ENCODE results near the gene NDUFA11.

The NDUFA11 gene

DNA sequence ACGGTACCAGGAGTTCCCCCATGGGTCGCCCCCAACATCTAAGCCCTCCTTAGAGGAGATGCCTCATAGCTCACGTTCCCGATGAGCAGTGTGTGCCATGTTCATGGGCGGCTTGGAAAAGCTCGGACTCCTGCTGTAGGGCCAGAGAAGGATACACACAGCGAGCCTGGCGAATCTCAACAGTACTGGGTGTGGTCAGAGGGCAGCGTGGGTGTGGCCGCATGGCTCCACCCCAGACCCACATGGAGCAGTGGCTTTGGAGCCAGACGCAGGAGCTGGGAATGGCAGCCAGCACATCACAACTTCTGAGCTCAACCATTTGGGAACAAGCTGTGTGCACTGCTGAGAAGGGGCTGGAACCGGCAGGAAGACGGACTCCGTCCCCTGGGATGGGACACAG, 26.0 kb upstream of the NDUFA11 start:
- no peak overlapping the region for H3K9ac ChIP-seq (ENCODE audit: low read depth, low read length)
- no peaks in the 10 kb centered on the region for H3K9me3 ChIP-seq (ENCODE audit: insufficient read depth, low read length, severe bottlenecking)
- DNase-seq (no peak), ATAC-seq (ENCODE audit: insufficient read depth, low read depth) (no peak)
- H3K27ac ChIP-seq (ENCODE audit: low read length), result no peak overlapping the region
- TF ChIP-seq EZH2 (IDR thresholded peaks at IDR 0.05; ENCODE audit: borderline replicate concordance, low read depth, low read length, severe bottlenecking), result no peak
- TF ChIP-seq, protein P1, sequence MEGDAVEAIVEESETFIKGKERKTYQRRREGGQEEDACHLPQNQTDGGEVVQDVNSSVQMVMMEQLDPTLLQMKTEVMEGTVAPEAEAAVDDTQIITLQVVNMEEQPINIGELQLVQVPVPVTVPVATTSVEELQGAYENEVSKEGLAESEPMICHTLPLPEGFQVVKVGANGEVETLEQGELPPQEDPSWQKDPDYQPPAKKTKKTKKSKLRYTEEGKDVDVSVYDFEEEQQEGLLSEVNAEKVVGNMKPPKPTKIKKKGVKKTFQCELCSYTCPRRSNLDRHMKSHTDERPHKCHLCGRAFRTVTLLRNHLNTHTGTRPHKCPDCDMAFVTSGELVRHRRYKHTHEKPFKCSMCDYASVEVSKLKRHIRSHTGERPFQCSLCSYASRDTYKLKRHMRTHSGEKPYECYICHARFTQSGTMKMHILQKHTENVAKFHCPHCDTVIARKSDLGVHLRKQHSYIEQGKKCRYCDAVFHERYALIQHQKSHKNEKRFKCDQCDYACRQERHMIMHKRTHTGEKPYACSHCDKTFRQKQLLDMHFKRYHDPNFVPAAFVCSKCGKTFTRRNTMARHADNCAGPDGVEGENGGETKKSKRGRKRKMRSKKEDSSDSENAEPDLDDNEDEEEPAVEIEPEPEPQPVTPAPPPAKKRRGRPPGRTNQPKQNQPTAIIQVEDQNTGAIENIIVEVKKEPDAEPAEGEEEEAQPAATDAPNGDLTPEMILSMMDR (IDR thresholded peaks at IDR 0.05; ENCODE audit: borderline replicate concordance, extremely low read depth, low read length, poor library complexity, severe bottlenecking), result no peak
- H4K20me1 ChIP-seq (ENCODE audit: insufficient read depth, low read length), result peaks cover 42% of the 10 kb centered on the region
- peaks cover 26% of the 10 kb centered on the region for H3K79me2 ChIP-seq (ENCODE audit: insufficient read depth, low read length)
- H3K4me2 ChIP-seq (ENCODE audit: insufficient read depth, low read length), result no peak overlapping the region
- peaks cover 94% of the 10 kb centered on the region for H3K36me3 ChIP-seq (ENCODE audit: insufficient read depth, low read length)
- H3K4me3 ChIP-seq (ENCODE audit: low read depth in 1 of 2, low read length in 2 of 2), result no peak overlapping the region
- H3K4me1 ChIP-seq (ENCODE audit: insufficient read depth, low read length), result no peaks in the 10 kb centered on the region
- H2AFZ ChIP-seq (ENCODE audit: low read depth, low read length), result no peak overlapping the region
- no peaks in the 10 kb centered on the region for H3K27me3 ChIP-seq (ENCODE audit: insufficient read depth, low read length, poor library complexity)

DNA sequence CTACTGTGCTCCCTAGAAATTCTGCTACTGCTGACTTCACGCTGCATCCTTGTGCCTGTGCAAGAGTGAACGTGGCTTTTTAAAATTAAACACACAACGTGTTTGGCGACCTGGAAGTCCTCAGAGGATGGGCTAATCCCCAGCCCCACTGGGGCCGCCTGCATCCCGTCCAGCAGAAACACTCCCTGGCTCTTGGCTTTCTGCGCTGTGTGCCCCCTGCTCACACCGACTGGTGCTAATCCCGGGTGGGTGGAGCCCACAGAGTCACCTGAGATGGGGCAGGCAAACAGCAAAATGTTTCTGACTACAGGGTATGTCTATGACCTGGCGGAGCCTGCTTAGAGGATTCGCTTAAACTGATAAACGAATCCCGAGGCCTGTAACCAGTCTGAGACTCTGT, 25.6 kb upstream of the NDUFA11 start:
- H3K9ac ChIP-seq (ENCODE audit: low read depth, low read length), result no peak overlapping the region
- H3K9me3 ChIP-seq (ENCODE audit: insufficient read depth, low read length, severe bottlenecking), result no peaks in the 10 kb centered on the region
- no peak for ATAC-seq (ENCODE audit: insufficient read depth, low read depth)
- H3K27me3 ChIP-seq (ENCODE audit: insufficient read depth, low read length, poor library complexity), result no peaks in the 10 kb centered on the region
- no peaks in the 10 kb centered on the region for H3K4me1 ChIP-seq (ENCODE audit: insufficient read depth, low read length)
- no peak for DNase-seq
- peaks cover 22% of the 10 kb centered on the region for H3K79me2 ChIP-seq (ENCODE audit: insufficient read depth, low read length)
- no peak overlapping the region for H3K27ac ChIP-seq (ENCODE audit: low read length)
- TF ChIP-seq, protein P1 (IDR thresholded peaks at IDR 0.05; ENCODE audit: borderline replicate concordance, extremely low read depth, low read length, poor library complexity, severe bottlenecking), result no peak
- no peak for TF ChIP-seq EZH2 (IDR thresholded peaks at IDR 0.05; ENCODE audit: borderline replicate concordance, low read depth, low read length, severe bottlenecking)
- H3K4me2 ChIP-seq (ENCODE audit: insufficient read depth, low read length), result no peak overlapping the region
- no peak overlapping the region for H3K4me3 ChIP-seq (ENCODE audit: low read depth in 1 of 2, low read length in 2 of 2)
- no peak overlapping the region for H2AFZ ChIP-seq (ENCODE audit: low read depth, low read length)
- peaks cover 41% of the 10 kb centered on the region for H4K20me1 ChIP-seq (ENCODE audit: insufficient read depth, low read length)
- peaks cover 98% of the 10 kb centered on the region for H3K36me3 ChIP-seq (ENCODE audit: insufficient read depth, low read length)

DNA sequence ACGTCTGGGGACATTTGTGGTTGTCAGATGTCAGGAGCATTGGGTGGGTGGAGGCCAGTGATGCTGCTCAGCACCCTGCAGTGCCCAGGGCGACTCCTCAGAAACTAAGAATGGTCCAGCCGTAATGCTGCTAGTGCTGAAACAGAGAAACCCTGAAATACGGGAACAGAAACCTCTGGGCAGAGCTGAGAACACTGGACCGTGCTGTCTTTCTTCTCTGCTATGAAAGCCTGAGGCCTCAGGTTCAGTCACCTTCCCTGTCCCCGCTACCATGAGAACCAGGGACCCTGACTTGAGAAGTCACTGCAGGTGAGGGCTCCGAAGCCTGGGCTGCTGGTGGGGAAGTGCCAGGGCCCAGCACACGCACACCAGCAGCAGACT, 23.8 kb upstream of the NDUFA11 start:
- DNase-seq, result no peak
- Histone ChIP-seq H3K4me1 (ENCODE audit: insufficient read depth, low read length) (no peaks in the 10 kb centered on the region), H3K4me2 (ENCODE audit: insufficient read depth, low read length) (no peak overlapping the region), H3K27me3 (ENCODE audit: insufficient read depth, low read length, poor library complexity) (no peaks in the 10 kb centered on the region), H3K4me3 (ENCODE audit: low read depth in 1 of 2, low read length in 2 of 2) (no peak overlapping the region), H2AFZ (ENCODE audit: low read depth, low read length) (no peak overlapping the region), H3K79me2 (ENCODE audit: insufficient read depth, low read length) (peaks cover 6% of the 10 kb centered on the region; the same call in 1 of the 2 replicates), H3K36me3 (ENCODE audit: insufficient read depth, low read length) (peaks cover 98% of the 10 kb centered on the region), H4K20me1 (ENCODE audit: insufficient read depth, low read length) (peaks cover 31% of the 10 kb centered on the region), H3K9ac (ENCODE audit: low read depth, low read length) (no peak overlapping the region), H3K27ac (ENCODE audit: low read length) (no peak overlapping the region), H3K9me3 (ENCODE audit: insufficient read depth, low read length, severe bottlenecking) (no peaks in the 10 kb centered on the region)
- ATAC-seq (ENCODE audit: insufficient read depth, low read depth), result no peak
- TF ChIP-seq, protein P1 (IDR thresholded peaks at IDR 0.05; ENCODE audit: borderline replicate concordance, extremely low read depth, low read length, poor library complexity, severe bottlenecking), result no peak
- TF ChIP-seq EZH2 (IDR thresholded peaks at IDR 0.05; ENCODE audit: borderline replicate concordance, low read depth, low read length, severe bottlenecking), result no peak

All from DND-41 (cell line).